Caki2 (cell line): ENCODE measurements around the gene DSC1. TPM values are rescaled to one million over a fixed set of nuclear protein-coding genes. Genes with fewer than 3 reads are reported as not detected.

Source experiments
- DNase-seq: peaks from one replicate; pipeline ENCODE4 v3.0.0-alpha.2; 2015; ENCODE audit warnings: low read depth
- in situ Hi-C: cut with HindIII; loops from 2 replicates; pipeline ENCODE4 v1.10.0; 2016; ENCODE audit warnings: low sequenced_read_pairs, low pct_unique_long_range_greater_than_20kb, mixed read lengths
- total RNA-seq: library from RNA; depleted of rRNA; stranded (reverse); fragments of >200 nt; shearing (Covaris generic); gene quantifications from 2 replicates; pipeline ENCODE4 v1.2.3, GENCODE V29; 2014; ENCODE audit warnings: low replicate concordance; rRNA removed

The DSC1 gene
- total RNA-seq = not detected in 2 replicates

GRCh38 chr18:31162825-31163435 lies at the start of gene DSC1:
DSC1 (minus strand) TSS chr18:31162856; CDS start chr18:31162594, 262 bp downstream.
- DNase-seq = no peak
- in situ Hi-C loops = no loop called here

GRCh38 chr18:31211047-31211446 lies 48.4 kb upstream of the DSC1 start:
- no peak for DNase-seq
- in situ Hi-C loops = no loop called here

GRCh38 chr18:31209041-31209440 lies 46.4 kb upstream of the DSC1 start:
- no peak for DNase-seq
- in situ Hi-C loops = no loop called here

GRCh38 chr18:31207391-31207790 lies 44.7 kb upstream of the DSC1 start:
- in situ Hi-C loops = no loop called here
- DNase-seq = no peak

DNA sequence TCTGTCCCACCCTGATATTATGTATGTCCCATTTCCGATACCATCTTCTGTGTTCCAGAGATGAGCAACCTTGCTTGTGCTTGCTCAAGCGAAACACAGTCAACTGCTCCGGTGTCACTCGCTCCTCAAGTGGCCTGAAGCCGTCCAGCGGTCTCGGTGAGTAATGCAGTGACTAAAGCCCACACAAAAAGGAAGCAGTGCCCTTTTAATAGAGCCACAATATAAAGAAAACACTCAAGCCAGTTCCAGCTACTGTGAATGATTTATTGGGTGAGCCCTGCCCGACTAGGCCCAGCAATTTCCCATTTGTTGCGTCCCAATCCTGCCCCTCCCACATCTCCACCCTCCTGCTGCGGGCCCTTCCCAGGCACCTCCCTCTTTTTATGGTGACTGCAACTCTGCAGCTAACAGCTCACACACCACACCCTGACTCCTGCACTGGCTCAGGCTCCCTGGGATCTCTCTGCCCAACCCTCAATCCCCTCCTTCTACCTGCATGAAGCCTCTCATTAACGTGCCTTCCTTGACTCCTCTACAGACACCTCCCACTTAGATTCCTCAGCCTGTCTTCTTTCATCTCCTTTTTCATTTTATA lies 44.2 kb upstream of the DSC1 start:
- peak; percentile 97 for DNase-seq
- in situ Hi-C loops = no loop called here

DNA sequence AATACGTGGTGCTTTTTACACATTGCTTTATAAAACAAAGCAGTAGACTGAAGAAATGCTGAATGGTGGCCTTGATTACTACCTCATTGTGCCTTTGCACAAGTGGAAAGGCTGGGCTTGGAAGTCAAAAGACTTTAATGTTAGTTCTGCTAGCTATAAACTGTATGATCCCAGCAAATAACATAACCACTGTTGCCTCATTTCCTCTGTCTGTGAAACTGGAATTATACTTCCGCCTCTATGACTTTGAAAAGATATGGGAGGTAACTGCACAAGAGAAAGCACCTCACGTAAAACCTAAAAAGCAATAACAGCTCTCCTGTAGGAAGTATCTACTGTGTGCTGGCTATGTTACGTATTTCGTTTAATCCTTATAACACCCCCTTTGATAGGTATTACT lies 43.4 kb upstream of the DSC1 start:
- no peak for DNase-seq
- in situ Hi-C loops = no loop called here

DNA sequence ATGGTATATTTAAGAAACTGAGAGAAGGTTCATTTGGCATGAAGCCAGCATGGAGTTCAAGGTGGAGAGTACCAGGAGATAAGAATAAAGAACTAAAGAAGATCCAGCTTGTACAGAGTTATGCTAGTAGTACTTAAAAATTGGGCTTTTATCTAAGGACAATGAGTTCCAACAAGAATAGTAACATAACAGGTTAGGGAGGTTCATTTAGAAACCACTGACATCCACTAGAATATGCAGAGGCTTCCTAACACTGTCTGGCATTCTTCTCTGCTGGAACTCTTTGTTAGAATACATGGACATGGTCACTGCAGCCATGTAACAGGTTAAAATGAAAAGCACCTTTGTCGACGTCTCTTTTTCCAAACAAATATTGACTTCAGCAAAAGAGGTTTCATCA lies 42.6 kb upstream of the DSC1 start:
- no peak for DNase-seq
- in situ Hi-C loops = no loop called here

- no peak for DNase-seq
- in situ Hi-C loops = no loop called here
These were observed 42.2 kb upstream of the DSC1 start for GRCh38 chr18:31204833-31205232.

- in situ Hi-C loops = no loop called here
- DNase-seq = no peak
These were observed 41.5 kb upstream of the DSC1 start for GRCh38 chr18:31204166-31204565.

DNA sequence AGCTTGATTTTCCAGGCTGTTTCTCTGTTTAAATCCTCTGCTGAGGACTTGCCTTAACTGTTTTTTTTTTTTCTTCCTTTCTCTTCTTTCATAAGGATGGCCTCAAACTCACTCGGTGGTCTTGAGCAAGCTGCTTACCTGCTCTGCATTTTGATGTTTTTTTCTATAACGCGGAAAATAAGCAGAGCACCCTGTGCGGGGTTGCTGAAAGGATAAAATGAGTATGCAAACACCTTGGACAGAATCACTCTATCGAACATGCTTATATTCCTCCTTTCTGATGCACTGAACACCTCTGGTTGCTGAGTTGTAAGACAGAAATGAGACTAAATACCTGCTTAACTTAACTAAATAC lies 41.1 kb upstream of the DSC1 start:
- in situ Hi-C loops = no loop called here
- DNase-seq = no peak

DNA sequence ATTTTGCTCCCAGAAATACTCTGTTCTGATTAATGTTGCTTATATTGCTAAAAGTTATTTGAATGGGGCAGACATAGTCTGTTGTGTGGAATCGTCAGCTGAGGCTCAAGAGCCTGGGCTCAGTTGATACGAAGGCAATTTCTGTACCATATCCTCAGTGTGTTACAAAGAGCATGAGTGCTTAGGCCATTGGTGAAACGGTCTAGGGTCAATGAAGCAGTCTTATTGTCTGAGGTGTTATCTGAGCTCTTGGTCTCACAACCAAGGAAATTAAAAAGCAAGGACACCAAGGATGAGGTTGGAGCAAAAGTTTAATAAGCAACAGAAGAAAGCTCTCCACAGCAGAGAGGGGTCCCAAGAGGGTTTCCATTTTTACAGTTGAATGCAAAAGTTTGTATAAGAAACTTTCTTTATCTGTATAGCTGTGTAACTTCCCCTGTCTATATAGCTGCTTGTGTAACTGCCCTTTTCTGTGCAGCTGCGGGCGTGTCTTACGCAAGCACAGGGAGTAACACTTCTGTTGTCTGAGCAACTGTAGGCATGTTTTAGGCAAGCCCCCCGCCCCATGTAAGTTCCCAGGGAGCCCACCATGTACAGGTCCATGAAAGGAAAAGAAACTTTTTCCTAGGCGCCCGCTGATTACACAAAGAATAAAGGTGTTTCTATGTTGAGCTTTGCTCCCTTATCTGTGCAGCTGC lies 40.6 kb upstream of the DSC1 start:
- DNase-seq = no peak
- in situ Hi-C loops = no loop called here

- DNase-seq = no peak
- in situ Hi-C loops = no loop called here
These were observed 36.6 kb upstream of the DSC1 start for GRCh38 chr18:31199190-31199769.

GRCh38 chr18:31197676-31198075 lies 35.0 kb upstream of the DSC1 start:
- peak; percentile 33 for DNase-seq
- in situ Hi-C loops = no loop called here

GRCh38 chr18:31195063-31195462 lies 32.4 kb upstream of the DSC1 start:
- no peak for DNase-seq
- in situ Hi-C loops = no loop called here

GRCh38 chr18:31192086-31192776 lies 29.6 kb upstream of the DSC1 start:
- in situ Hi-C loops = no loop called here
- DNase-seq = no peak

DNA sequence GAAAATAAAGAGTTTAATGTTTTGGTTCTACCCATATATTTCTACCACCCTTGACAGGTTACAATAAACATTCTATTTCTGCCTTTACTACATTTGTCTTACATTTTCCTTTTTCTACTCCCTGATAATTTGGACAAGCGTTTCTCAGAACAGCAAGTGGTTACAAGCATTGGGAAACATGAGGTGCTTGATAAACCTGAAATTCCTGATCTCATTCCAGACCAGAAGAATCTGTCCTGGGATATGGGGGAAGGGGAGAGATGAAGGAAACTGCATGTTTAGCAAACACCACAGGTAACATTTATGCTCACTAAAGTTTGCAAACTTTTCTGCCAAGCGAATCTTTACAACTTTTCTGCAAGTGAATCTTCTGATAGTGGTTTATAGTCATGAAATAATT lies 28.3 kb upstream of the DSC1 start:
- DNase-seq = no peak
- in situ Hi-C loops = no loop called here

DNA sequence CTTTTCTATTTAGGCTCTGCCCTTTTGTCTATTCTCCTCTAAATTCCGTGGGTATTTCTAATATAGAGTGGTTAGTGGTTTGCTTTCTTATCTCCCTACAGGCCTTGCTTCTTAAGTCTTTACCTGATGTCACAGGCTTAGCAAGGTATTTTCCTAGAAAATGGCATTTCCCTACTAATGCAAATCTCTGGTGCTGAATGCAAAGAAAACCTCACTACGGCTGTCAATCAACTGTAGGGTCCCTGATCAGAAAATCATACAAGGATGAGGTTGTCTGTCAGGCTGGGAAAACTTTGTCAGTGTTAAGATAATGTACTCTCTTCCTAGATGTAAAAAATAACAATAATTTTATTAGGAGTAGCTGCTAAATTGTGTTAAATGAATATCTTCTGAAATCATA lies 27.1 kb upstream of the DSC1 start:
- DNase-seq = no peak
- in situ Hi-C loops = no loop called here

- in situ Hi-C loops = no loop called here
- DNase-seq = no peak
These were observed 22.7 kb upstream of the DSC1 start for GRCh38 chr18:31185186-31185950.
